ENCODE results near the gene BSND. TPM values are rescaled to one million over a fixed set of nuclear protein-coding genes. Genes with fewer than 3 reads are reported as not detected.
A peak's percentile ranks its signal among the peaks of the same experiment; 100 is the strongest.

The BSND gene
- total RNA-seq, 2 experiments from 2014 or later, result not detected

- ATAC-seq (ENCODE audit: low read depth), result no peak
- POLR2A ChIA-PET, result no interaction called here
- no peaks in the 10 kb centered on the region for H3K36me3 Mint-ChIP-seq
- H3K27me3 Mint-ChIP-seq, result peaks cover 36% of the 10 kb centered on the region
- H3K27ac Mint-ChIP-seq, result no peak overlapping the region
- no peak overlapping the region for H3K4me3 Mint-ChIP-seq
- H3K9me3 Mint-ChIP-seq, result no peaks in the 10 kb centered on the region
- no peak for DNase-seq
- peaks cover 3% of the 10 kb centered on the region for H3K4me1 Mint-ChIP-seq
Measured at GRCh38 chr1:55033265-55033614, 34.5 kb downstream of the BSND start.

DNA sequence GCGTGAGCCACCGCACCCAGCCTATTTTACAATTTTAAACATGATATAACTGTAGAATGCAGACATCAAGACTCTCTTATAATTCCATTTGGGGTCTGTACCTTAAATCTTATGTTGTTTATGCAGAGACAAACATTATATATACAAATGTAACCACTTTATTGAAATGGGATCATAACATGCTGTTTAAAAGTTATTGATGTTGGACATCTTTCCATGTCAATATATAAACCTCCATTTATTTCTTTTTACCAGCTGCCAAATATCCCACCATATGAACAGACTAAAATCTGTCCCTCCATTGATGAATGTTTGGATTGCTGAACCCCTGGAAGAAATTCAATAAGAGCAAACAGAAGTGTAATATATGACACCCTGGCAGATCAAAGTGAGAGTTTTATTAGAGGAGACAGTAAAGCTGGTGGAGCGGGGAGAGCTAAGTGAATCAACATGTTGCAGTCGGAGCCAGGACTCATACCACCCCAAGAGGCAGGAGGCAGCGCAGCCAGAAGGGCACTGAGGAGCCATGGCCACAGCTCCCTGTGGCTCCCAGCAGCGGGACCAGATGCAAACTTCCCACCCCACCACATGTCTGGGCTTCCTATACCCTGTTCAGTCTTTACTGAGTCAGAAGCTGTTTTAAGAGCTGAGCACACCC, 35.9 kb downstream of the BSND start:
- H3K4me1 Mint-ChIP-seq, result peaks cover 3% of the 10 kb centered on the region
- H3K36me3 Mint-ChIP-seq, result no peaks in the 10 kb centered on the region
- ATAC-seq (ENCODE audit: low read depth) (no peak), DNase-seq (no peak)
- H3K27ac Mint-ChIP-seq, result no peak overlapping the region
- H3K9me3 Mint-ChIP-seq, result no peaks in the 10 kb centered on the region
- no peak overlapping the region for H3K4me3 Mint-ChIP-seq
- POLR2A ChIA-PET, result no interaction called here
- peaks cover 50% of the 10 kb centered on the region for H3K27me3 Mint-ChIP-seq

GRCh38 chr1:55035904-55036303, 37.2 kb downstream of the BSND start:
- H3K9me3 Mint-ChIP-seq, result no peaks in the 10 kb centered on the region
- H3K4me3 Mint-ChIP-seq, result no peak overlapping the region
- H3K27ac Mint-ChIP-seq, result no peak overlapping the region
- peaks cover 63% of the 10 kb centered on the region for H3K27me3 Mint-ChIP-seq
- no peaks in the 10 kb centered on the region for H3K36me3 Mint-ChIP-seq
- ATAC-seq (ENCODE audit: low read depth) (no peak), DNase-seq (no peak)
- POLR2A ChIA-PET, result no interaction called here
- peaks cover 3% of the 10 kb centered on the region for H3K4me1 Mint-ChIP-seq

GRCh38 chr1:55037733-55038551, 39.2 kb downstream of the BSND start:
- Mint-ChIP-seq H3K27me3 (peaks cover 81% of the 10 kb centered on the region), H3K4me3 (no peak overlapping the region)
- POLR2A ChIA-PET, result no interaction called here

GRCh38 chr1:55038552-55038838, 39.8 kb downstream of the BSND start:
- DNase-seq (no peak), ATAC-seq (ENCODE audit: low read depth) (no peak)
- no peaks in the 10 kb centered on the region for H3K9me3 Mint-ChIP-seq
- peaks cover 3% of the 10 kb centered on the region for H3K4me1 Mint-ChIP-seq
- H3K36me3 Mint-ChIP-seq, result no peaks in the 10 kb centered on the region
- peaks cover 79% of the 10 kb centered on the region for H3K27me3 Mint-ChIP-seq
- no peak overlapping the region for H3K27ac Mint-ChIP-seq
- POLR2A ChIA-PET, result no interaction called here
- H3K4me3 Mint-ChIP-seq, result no peak overlapping the region

More at GRCh38 chr1:55037733-55038551, 39.2 kb downstream of the BSND start:
- Mint-ChIP-seq H3K36me3 (no peaks in the 10 kb centered on the region), H3K27ac (no peak overlapping the region), H3K4me1 (peaks cover 3% of the 10 kb centered on the region), H3K9me3 (no peaks in the 10 kb centered on the region)
- no peak for DNase-seq
- no peak for ATAC-seq (ENCODE audit: low read depth)

GRCh38 chr1:55038974-55039341, 40.2 kb downstream of the BSND start:
- H3K27me3 Mint-ChIP-seq, result peaks cover 83% of the 10 kb centered on the region
- no peak overlapping the region for H3K27ac Mint-ChIP-seq
- no peaks in the 10 kb centered on the region for H3K36me3 Mint-ChIP-seq
- ATAC-seq (ENCODE audit: low read depth) (no peak), DNase-seq (no peak)
- no peaks in the 10 kb centered on the region for H3K9me3 Mint-ChIP-seq
- POLR2A ChIA-PET, result no interaction called here
- H3K4me3 Mint-ChIP-seq, result no peak overlapping the region
- H3K4me1 Mint-ChIP-seq, result peaks cover 3% of the 10 kb centered on the region

GRCh38 chr1:55039342-55040082, 40.8 kb downstream of the BSND start, which contains the start of gene PCSK9:
Gene PCSK9 (plus strand): TSS chr1:55039548. CDS start chr1:55039838, 290 bp downstream.
- Mint-ChIP-seq H3K36me3 (no peaks in the 10 kb centered on the region), H3K4me3 (no peak within 1 kb of the TSS), H3K27ac (no peak within 1 kb of the TSS), H3K27me3 (peaks cover 82% of the 10 kb centered on the region), H3K4me1 (peaks cover 3% of the 10 kb centered on the region), H3K9me3 (no peaks in the 10 kb centered on the region)
- POLR2A ChIA-PET, result no interaction called here
- ATAC-seq (ENCODE audit: low read depth), result peak; percentile 40
- DNase-seq, result no peak

DNA sequence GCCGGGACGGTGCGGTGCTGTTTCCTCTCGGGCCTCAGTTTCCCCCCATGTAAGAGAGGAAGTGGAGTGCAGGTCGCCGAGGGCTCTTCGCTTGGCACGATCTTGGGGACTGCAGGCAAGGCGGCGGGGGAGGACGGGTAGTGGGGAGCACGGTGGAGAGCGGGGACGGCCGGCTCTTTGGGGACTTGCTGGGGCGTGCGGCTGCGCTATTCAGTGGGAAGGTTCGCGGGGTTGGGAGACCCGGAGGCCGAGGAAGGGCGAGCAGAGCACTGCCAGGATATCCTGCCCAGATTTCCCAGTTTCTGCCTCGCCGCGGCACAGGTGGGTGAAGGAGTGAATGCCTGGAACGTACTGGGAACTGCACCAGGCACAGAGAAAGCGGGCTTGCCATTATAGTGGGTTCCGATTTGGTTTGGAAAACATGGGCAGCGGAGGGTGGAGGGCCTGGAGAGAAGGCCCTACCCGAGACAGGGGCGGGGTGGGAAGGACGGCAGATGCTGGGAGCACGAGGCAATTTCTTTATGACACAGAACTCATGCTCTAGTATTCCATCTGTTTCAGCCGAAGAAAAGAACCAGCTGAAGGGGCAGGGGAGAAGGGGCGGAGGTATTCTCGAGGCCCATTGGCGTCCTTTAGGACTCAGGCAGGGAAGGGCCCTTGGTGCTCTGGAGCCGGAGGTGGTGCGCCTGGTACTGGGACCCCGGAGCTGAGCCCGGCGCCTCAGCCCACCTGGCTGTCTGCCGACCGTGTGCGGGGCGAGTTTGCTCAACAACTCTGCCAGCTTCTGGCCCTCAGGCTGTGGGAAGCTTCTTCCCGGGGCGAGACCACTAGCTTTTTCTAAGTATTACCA, 41.6 kb downstream of the BSND start:
- Mint-ChIP-seq H3K27me3 (peaks cover 77% of the 10 kb centered on the region), H3K9me3 (no peaks in the 10 kb centered on the region), H3K27ac (no peak overlapping the region), H3K4me1 (peaks cover 3% of the 10 kb centered on the region), H3K36me3 (no peaks in the 10 kb centered on the region), H3K4me3 (no peak overlapping the region)
- POLR2A ChIA-PET, result no interaction called here
- DNase-seq (no peak), ATAC-seq (ENCODE audit: low read depth) (no peak)

GRCh38 chr1:55040933-55041494, 42.3 kb downstream of the BSND start:
- no peak overlapping the region for H3K27ac Mint-ChIP-seq

DNA sequence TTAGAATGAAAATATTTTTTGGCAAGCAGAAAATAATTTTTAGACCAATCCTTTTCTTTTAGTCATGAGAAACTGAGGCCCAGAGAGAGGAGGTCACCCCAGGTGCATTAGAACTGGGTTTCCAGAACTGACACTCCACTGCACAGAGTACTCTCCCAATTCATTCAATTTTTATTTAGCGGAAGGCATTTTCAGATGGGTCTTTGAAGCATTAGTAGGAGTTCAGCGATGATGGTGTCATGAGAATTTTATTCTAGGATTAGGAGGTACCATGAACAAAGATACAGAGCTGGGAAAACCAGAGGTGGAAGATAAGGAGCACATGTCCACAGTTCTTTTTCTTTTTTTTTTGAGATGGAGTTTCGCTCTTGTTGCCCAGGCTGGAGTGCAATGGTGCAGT, 42.9 kb downstream of the BSND start:
- ATAC-seq (ENCODE audit: low read depth), result no peak
- no peak overlapping the region for H3K27ac Mint-ChIP-seq
- DNase-seq, result no peak
- H3K4me3 Mint-ChIP-seq, result no peak overlapping the region
- POLR2A ChIA-PET, result no interaction called here
- H3K9me3 Mint-ChIP-seq, result no peaks in the 10 kb centered on the region
- H3K4me1 Mint-ChIP-seq, result no peaks in the 10 kb centered on the region
- peaks cover 65% of the 10 kb centered on the region for H3K27me3 Mint-ChIP-seq
- H3K36me3 Mint-ChIP-seq, result no peaks in the 10 kb centered on the region

More at GRCh38 chr1:55040933-55041494, 42.3 kb downstream of the BSND start:
- DNase-seq (no peak), ATAC-seq (ENCODE audit: low read depth) (no peak)
- peaks cover 1% of the 10 kb centered on the region for H3K4me1 Mint-ChIP-seq
- no peaks in the 10 kb centered on the region for H3K36me3 Mint-ChIP-seq
- peaks cover 70% of the 10 kb centered on the region for H3K27me3 Mint-ChIP-seq
- H3K4me3 Mint-ChIP-seq, result no peak overlapping the region
- no peaks in the 10 kb centered on the region for H3K9me3 Mint-ChIP-seq
- POLR2A ChIA-PET, result no interaction called here

DNA sequence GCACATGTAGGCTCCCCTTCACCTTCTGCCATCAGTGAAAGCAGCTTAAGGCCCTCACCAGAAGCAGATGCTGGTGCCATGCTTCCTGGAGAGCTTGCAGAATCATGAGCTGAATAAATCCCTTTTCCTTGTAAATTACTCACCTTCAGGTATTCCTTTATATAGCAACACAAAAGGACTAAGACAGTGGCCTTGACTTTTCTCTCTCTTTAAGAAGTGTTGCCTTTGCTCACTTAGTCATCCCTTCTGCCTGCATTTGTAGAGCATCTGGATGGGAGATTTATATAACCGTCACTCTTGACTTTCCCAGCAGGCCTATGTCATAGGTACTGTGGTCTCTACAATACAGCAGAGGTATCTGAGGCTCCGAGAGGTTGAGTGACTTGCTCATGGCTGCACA, 44.3 kb downstream of the BSND start:
- Mint-ChIP-seq H3K9me3 (no peaks in the 10 kb centered on the region), H3K4me1 (no peaks in the 10 kb centered on the region), H3K27me3 (peaks cover 55% of the 10 kb centered on the region), H3K27ac (no peak overlapping the region), H3K36me3 (no peaks in the 10 kb centered on the region), H3K4me3 (no peak overlapping the region)
- POLR2A ChIA-PET, result no interaction called here
- no peak for DNase-seq
- ATAC-seq (ENCODE audit: low read depth), result no peak

GRCh38 chr1:55043726-55044125, 45.0 kb downstream of the BSND start:
- Mint-ChIP-seq H3K9me3 (no peaks in the 10 kb centered on the region), H3K27me3 (peaks cover 48% of the 10 kb centered on the region), H3K4me1 (no peaks in the 10 kb centered on the region), H3K27ac (no peak overlapping the region), H3K36me3 (no peaks in the 10 kb centered on the region), H3K4me3 (no peak overlapping the region)
- no peak for DNase-seq
- POLR2A ChIA-PET, result no interaction called here
- ATAC-seq (ENCODE audit: low read depth), result no peak

Measured in activated naive CD8-positive, alpha-beta T cell treated with anti-CD3 and anti-CD28 coated beads, Interleukin-2, amount 10 ng/mL, durations not matched to agents 7 days and 5 days (primary cell).